22Rv1 (cell line): ENCODE measurements around the gene DIP2C.

ENCODE experiments used
- ZFX ChIP-seq: fragments of 450-650 bp; IDR thresholded peaks from 2 replicates; pipeline ENCODE4 v1.6.1; 2017; ENCODE audit warnings: antibody characterized with exemption, borderline replicate concordance
- TF ChIP-seq, protein P1 (sequence below): fragments of 450-650 bp; IDR thresholded peaks from 2 replicates; pipeline ENCODE4 v1.5.1; 2017; ENCODE audit warnings: mild to moderate bottlenecking

DNA sequence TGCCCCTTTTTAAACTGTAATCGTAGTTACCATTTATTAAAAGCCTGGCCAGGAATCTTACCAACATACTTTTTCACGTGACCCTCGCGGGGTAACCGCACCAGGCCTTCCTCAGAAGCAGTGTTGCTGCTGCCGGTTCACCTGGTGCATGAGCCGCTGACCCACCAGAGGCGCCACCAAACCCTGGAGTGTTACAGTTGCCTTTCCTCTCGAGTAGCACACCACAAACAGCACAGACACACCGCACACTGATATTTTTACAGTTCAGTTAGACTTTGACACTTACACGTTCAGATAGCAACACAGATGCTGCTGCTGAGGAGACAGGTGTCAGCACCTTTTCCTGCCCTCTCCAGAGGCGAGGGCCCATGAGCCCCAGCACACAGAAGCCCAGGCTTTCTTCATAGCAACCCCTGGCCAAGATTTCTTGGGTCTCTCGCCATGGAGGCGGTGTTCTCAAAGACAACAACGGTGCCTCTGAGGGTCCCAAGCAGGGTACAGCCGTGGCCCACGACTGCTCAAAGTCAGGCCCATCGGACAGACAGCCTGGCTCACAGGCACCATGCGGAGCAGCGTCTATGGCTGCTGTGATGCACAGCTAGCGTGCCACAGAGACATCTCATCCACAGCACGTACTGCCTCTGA lies 123.1 kb downstream of the DIP2C start:
- TF ChIP-seq, protein P1, sequence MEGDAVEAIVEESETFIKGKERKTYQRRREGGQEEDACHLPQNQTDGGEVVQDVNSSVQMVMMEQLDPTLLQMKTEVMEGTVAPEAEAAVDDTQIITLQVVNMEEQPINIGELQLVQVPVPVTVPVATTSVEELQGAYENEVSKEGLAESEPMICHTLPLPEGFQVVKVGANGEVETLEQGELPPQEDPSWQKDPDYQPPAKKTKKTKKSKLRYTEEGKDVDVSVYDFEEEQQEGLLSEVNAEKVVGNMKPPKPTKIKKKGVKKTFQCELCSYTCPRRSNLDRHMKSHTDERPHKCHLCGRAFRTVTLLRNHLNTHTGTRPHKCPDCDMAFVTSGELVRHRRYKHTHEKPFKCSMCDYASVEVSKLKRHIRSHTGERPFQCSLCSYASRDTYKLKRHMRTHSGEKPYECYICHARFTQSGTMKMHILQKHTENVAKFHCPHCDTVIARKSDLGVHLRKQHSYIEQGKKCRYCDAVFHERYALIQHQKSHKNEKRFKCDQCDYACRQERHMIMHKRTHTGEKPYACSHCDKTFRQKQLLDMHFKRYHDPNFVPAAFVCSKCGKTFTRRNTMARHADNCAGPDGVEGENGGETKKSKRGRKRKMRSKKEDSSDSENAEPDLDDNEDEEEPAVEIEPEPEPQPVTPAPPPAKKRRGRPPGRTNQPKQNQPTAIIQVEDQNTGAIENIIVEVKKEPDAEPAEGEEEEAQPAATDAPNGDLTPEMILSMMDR: no peak
- TF ChIP-seq ZFX: no peak
